HG03064 (cell line): Measurements from ENCODE around the gene ACAN.

ENCODE experiments used
- ATAC-seq: cut with Tn5 transposase; IDR thresholded peaks from one replicate; pipeline ENCODE4 v1.9.1; 2021; ENCODE audit warnings: low read depth; ENCODE audit not compliant: unreplicated experiment

Gene ACAN

GRCh38 chr15:88800738-88801137 lies 2.5 kb upstream of the ACAN start:
- ATAC-seq, result no peak

GRCh38 chr15:88802250-88802990 lies 816 bp upstream of the ACAN start:
- no peak for ATAC-seq

GRCh38 chr15:88802991-88803240 lies 320 bp upstream of the ACAN start:
- ATAC-seq, result no peak

GRCh38 chr15:88803920-88804247 lies 648 bp downstream of the ACAN start:
- no peak for ATAC-seq

- ATAC-seq, result no peak
Measured at GRCh38 chr15:88804257-88804656, 1.0 kb downstream of the ACAN start.

GRCh38 chr15:88805031-88805780 lies 2.0 kb downstream of the ACAN start:
- no peak for ATAC-seq

- ATAC-seq, result no peak
Measured at GRCh38 chr15:88810446-88810845, 7.2 kb downstream of the ACAN start.

- no peak for ATAC-seq
Measured at GRCh38 chr15:88812133-88812532, 8.9 kb downstream of the ACAN start.

- ATAC-seq, result no peak
Measured at GRCh38 chr15:88813960-88814359, 10.7 kb downstream of the ACAN start.

- no peak for ATAC-seq
Measured at GRCh38 chr15:88814393-88814792, 11.2 kb downstream of the ACAN start.

GRCh38 chr15:88818920-88819319 lies 15.7 kb downstream of the ACAN start:
- ATAC-seq, result no peak

GRCh38 chr15:88821993-88822392 lies 18.8 kb downstream of the ACAN start:
- ATAC-seq, result no peak

GRCh38 chr15:88828791-88829190 lies 25.6 kb downstream of the ACAN start:
- no peak for ATAC-seq

- no peak for ATAC-seq
Measured at GRCh38 chr15:88830016-88830415, 26.8 kb downstream of the ACAN start.

- ATAC-seq, result no peak
Measured at GRCh38 chr15:88832820-88833730, 29.8 kb downstream of the ACAN start.

GRCh38 chr15:88833731-88834100 lies 30.5 kb downstream of the ACAN start:
- no peak for ATAC-seq

GRCh38 chr15:88834211-88834812 lies 31.1 kb downstream of the ACAN start:
- no peak for ATAC-seq

GRCh38 chr15:88835119-88835518 lies 31.9 kb downstream of the ACAN start:
- no peak for ATAC-seq

GRCh38 chr15:88835646-88836045 lies 32.4 kb downstream of the ACAN start:
- ATAC-seq, result no peak

GRCh38 chr15:88838667-88839066 lies 35.4 kb downstream of the ACAN start:
- no peak for ATAC-seq

- no peak for ATAC-seq
Measured at GRCh38 chr15:88839146-88839545, 35.9 kb downstream of the ACAN start.
